ENCODE results near the gene JOSD2. TPM values are rescaled to one million over a fixed set of nuclear protein-coding genes. Genes with fewer than 3 reads are reported as not detected.

JOSD2 gene
- total and polyA plus RNA-seq, 9 of the 15 experiments (the other 6 are each of a cell fraction or from before 2014, with no cell fraction given), result 0.06 to 14.4 (median 3.1) TPM

GRCh38 chr19:50476907-50477238 lies 34.1 kb downstream of the JOSD2 start (continued):
- TF ChIP-seq ZNF561 (CRISPR knock-in tag; conservative IDR thresholded peaks at IDR 0.05) (no peak), RBM39 (optimal IDR thresholded peaks at IDR 0.05; ENCODE audit: low read depth, low read length) (no peak), NONO (IDR thresholded peaks at IDR 0.05; ENCODE audit: low read depth in 2 of 2, low read length in 1 of 2) (no peak), PML (IDR thresholded peaks at IDR 0.05; ENCODE audit: low read length) (no peak), EGR1 (conservative IDR thresholded peaks at IDR 0.05) (peak; percentile 57), HDAC8 (tag; IDR thresholded peaks at IDR 0.05) (no peak), HDAC2 (IDR thresholded peaks at IDR 0.05) (0 out of 2 replicates have a peak, but pooled peaks have one; percentile 19), CBX1 (IDR thresholded peaks at IDR 0.05; ENCODE audit: low read depth) (no peak), ADNP (tag; IDR thresholded peaks at IDR 0.05) (peak; percentile 60; the same call in 1 of the 2 replicates), HNRNPLL (IDR thresholded peaks at IDR 0.05; ENCODE audit: low read depth, low read length, poor library complexity, severe bottlenecking) (peak; percentile 11), MIER1 (IDR thresholded peaks at IDR 0.05; ENCODE audit: low read depth) (peak; percentile 59; the same call in 1 of the 2 replicates), ZFP36 (IDR thresholded peaks at IDR 0.05; ENCODE audit: low read depth, low read length, partially characterized antibody) (no peak), SIN3A (IDR thresholded peaks at IDR 0.05; ENCODE audit: borderline replicate concordance in 2 of 2, control insufficient read depth in 1 of 2, low read depth in 2 of 2, low read length in 2 of 2) (peak in 1 of 2 experiments; percentile 20; a peak in 1 of 4 replicates), TFAP4 (CRISPR knock-in tag; IDR thresholded peaks at IDR 0.05; ENCODE audit: borderline replicate concordance) (no peak), TAF1 (IDR thresholded peaks at IDR 0.05; ENCODE audit: control insufficient read depth, extremely low read depth, insufficient read depth, low read length, severe bottlenecking) (no peak), NKRF (IDR thresholded peaks at IDR 0.05; ENCODE audit: borderline replicate concordance) (0 out of 2 replicates have a peak, but pooled peaks have one; percentile 5), BCOR (IDR thresholded peaks at IDR 0.05) (peak; percentile 69)
